ENCODE measurements around the gene BASP1.
"Not testable (repeated sequence)": the region's sequence is repeated elsewhere in the genome, so short reads cannot be mapped to it uniquely, and the experiment has no call there.

Gene BASP1

DNA sequence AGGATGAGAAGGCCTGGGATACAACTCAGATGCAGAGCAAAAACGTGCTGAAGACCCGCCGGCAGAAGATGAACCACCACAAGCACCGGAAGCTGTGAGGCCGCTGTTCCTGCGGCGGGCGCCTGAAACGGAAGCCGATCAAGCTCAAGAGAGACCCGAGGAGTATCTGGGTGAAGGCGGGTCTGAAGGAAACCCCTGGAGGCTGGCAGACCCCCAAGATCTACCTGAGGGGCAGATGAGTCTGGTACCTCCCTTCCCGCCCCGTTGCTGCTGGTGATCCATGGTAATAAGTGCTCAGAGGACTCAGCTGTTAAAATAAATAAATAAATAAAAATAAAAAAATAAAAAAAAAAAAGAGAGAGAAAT is 89.3 kb downstream of the BASP1 start:
- FAIRE-seq (no peak), DNase-seq (ENCODE audit: insufficient read length, low spot score) (no peak)
- TF ChIP-seq POU2F2 (IDR thresholded peaks at IDR 0.05; ENCODE audit: low read depth, low read length): no peak
- TF ChIP-seq POLR2AphosphoS5 (IDR thresholded peaks at IDR 0.05; ENCODE audit: low read depth, low read length): no peak
- no peak for TF ChIP-seq SPI1 (IDR thresholded peaks at IDR 0.05; ENCODE audit: low read depth, low read length)
- no peak for TF ChIP-seq TAF1 (IDR thresholded peaks at IDR 0.05; ENCODE audit: low read depth, low read length)
- no peak for TF ChIP-seq PAX5 (IDR thresholded peaks at IDR 0.05; ENCODE audit: insufficient read depth, low read length, severe bottlenecking)
- TF ChIP-seq POLR2A (IDR thresholded peaks at IDR 0.05; ENCODE audit: low read depth, low read length): no peak

DNA sequence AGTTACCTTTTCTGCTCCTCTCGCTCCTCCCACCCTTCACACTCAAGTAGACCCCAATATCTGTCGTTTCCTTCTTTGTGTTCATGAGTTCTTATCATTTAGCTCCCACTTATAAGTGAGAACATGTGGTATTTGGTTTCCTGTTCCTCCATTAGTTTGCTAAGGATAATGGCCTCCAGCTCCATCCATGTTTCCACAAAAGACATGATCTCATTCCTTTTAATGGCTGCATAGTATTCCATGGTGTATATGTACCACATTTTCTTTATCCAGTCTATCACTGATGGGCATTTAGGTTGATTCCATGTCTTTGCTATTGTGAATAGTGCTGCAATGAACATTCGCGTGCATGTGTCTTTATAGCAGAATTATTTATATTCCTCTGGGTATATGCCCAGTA is 90.0 kb downstream of the BASP1 start:
- FAIRE-seq; DNase-seq (ENCODE audit: insufficient read length, low spot score): not testable (repeated sequence)

DNA sequence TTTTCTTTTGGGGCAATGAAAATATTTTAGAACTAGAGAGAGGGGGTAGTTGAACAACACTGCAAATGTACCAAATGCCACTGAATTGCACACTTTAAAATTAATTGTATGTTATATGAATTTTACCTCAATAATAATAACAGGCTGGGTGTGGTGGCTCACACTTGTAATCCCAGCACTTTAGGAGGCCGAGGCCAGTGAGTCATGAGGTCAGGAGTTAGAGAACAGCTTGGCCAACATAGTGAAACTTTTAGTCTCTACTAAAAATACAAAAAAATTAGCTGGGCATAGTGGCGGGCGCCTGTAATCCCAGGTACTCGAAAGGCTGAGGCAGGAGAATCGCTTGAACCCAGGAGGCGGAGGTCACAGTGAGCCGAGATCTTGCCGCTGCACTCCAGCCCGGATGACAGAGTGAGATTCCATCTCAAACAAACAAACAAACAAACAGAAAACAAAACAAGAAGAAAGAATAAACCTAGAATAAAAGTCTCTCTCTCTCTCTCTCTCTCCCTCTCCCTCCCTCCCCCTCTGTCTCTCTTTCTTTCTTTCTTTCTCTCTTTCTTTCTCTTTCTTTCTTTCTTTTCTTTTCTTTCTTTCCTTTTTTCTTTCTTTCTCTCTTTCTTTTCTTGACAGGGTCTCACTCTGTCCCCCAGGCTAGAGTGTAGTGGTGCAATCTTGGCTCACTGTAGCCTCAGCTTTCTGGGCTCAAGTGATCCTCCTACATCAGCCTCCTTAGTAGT is 91.1 kb downstream of the BASP1 start:
- DNase-seq (ENCODE audit: insufficient read length, low spot score) (no peak), FAIRE-seq (no peak)
- TF ChIP-seq SPI1 (IDR thresholded peaks at IDR 0.05; ENCODE audit: low read depth, low read length) (no peak), TAF1 (IDR thresholded peaks at IDR 0.05; ENCODE audit: low read depth, low read length) (no peak), POLR2AphosphoS5 (IDR thresholded peaks at IDR 0.05; ENCODE audit: low read depth, low read length) (no peak), POLR2A (IDR thresholded peaks at IDR 0.05; ENCODE audit: low read depth, low read length) (no peak), PAX5 (IDR thresholded peaks at IDR 0.05; ENCODE audit: insufficient read depth, low read length, severe bottlenecking) (no peak), POU2F2 (IDR thresholded peaks at IDR 0.05; ENCODE audit: low read depth, low read length) (no peak)

DNA sequence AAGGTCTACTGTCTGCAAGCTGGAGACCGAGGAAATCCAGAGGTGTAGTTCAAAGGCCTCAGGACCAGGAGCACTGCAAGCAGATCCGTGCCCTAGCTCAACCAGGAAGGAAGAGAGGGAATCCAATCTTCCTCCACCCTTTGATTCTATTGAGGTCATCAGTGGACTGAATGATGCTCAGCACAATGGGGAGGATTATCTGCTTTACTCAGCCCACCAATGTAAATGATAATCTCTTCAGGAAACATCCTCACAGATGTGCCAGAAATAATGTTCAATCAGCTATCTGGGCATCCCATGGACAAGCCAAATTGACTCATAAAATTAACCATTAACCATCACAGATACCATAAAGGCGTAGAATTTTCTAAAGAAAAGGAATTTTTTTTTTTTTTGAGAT is 92.0 kb downstream of the BASP1 start:
- FAIRE-seq (no peak), DNase-seq (ENCODE audit: insufficient read length, low spot score) (no peak)
- TF ChIP-seq POLR2A (IDR thresholded peaks at IDR 0.05; ENCODE audit: low read depth, low read length) (no peak), TAF1 (IDR thresholded peaks at IDR 0.05; ENCODE audit: low read depth, low read length) (no peak), PAX5 (IDR thresholded peaks at IDR 0.05; ENCODE audit: insufficient read depth, low read length, severe bottlenecking) (no peak), POU2F2 (IDR thresholded peaks at IDR 0.05; ENCODE audit: low read depth, low read length) (no peak), POLR2AphosphoS5 (IDR thresholded peaks at IDR 0.05; ENCODE audit: low read depth, low read length) (no peak), SPI1 (IDR thresholded peaks at IDR 0.05; ENCODE audit: low read depth, low read length) (no peak)

DNA sequence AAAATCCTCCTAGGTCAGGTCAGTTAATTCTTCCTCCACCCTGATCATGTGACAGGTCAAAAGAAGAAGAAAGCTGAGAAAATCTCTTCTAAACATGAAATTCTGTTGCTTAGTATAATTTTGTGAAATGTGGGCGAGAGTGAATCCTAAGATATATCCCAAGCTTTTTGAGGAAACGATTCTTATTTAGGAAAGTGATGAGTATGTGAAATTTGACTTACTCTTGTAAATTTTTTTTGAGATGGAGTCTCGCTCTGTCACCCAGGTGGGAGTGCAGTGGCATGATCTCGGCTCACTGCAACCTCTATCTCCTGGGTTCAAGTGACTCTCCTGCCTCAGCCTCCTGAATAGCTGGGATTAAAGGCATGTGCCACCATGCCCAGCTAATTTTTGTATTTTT is 93.1 kb downstream of the BASP1 start:
- FAIRE-seq; DNase-seq (ENCODE audit: insufficient read length, low spot score): not testable (repeated sequence)

DNA sequence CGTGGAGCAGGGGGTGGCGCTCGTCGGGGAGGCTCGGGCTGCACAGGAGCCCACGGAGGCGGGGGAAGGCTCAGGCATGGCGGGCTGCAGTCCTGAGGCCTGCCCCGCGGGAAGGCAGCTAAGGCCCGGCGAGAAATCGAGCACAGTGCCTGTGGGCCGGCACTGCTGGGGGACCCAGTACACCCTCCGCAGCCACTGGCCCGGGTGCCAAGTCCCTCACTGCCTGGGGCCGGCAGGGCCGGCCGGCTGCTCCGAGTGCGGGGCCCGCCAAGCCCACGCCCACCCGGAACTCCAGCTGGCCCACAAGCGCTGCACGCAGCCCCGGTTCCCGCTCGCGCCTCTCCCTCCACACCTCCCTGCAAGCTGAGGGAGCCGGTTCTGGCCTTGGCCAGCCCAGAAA is 94.4 kb downstream of the BASP1 start:
- not testable (repeated sequence) for DNase-seq (ENCODE audit: insufficient read length, low spot score); FAIRE-seq

DNA sequence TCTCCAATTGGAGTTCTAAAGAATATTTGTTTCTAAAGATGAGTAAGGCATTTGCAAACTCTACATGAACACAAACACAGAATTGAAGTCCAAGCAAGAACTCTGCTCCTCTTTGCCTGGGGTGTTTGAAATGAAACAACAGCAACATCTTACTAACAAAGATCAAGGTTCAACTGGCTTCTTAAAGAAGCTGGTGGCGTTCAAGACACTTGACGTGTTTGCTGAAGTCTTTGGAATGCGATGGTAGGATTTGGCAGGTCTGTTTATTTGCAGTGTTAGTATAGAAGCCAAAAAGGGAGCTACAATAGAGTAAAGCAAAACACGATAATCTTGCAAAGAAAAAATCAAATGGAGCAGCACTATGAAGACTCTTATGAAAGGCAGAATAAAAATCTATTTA is 94.9 kb downstream of the BASP1 start:
- no peak for DNase-seq (ENCODE audit: insufficient read length, low spot score)
- no peak for FAIRE-seq

DNA sequence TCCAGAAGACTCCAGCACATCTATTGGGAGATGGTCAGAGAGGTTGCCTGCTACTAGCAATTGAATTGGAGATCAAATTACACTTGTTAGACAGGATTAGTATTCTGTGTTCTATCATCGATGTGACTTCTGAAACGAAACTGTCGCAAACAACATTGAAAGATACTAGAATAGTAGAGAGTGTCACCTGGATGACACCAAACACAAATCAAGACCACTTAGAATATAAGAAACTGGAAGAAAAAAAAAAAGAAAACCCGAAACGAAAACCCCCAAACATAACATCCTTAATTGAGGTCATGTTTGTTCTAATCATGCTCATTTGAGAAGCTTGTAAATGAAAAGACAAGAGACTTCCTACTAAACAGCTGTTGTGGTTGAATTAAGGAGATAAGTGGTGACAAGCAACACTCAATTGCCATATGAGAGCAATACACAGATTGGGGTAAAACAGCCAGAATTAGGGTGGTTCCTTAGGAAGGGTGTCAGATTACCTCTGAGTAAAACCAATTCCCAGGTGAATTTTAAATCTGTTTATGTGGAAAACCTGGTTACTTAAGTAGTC is 97.6 kb downstream of the BASP1 start:
- TF ChIP-seq POU2F2 (IDR thresholded peaks at IDR 0.05; ENCODE audit: low read depth, low read length) (no peak), SPI1 (IDR thresholded peaks at IDR 0.05; ENCODE audit: low read depth, low read length) (0 out of 2 replicates have a peak, but pooled peaks have one; percentile 1)
- DNase-seq (ENCODE audit: insufficient read length, low spot score) (no peak), FAIRE-seq (no peak)

More for the DNA sequence above, 94.9 kb downstream of the BASP1 start:
- TF ChIP-seq POLR2AphosphoS5 (IDR thresholded peaks at IDR 0.05; ENCODE audit: low read depth, low read length) (no peak), SPI1 (IDR thresholded peaks at IDR 0.05; ENCODE audit: low read depth, low read length) (no peak), POLR2A (IDR thresholded peaks at IDR 0.05; ENCODE audit: low read depth, low read length) (no peak), POU2F2 (IDR thresholded peaks at IDR 0.05; ENCODE audit: low read depth, low read length) (no peak), TAF1 (IDR thresholded peaks at IDR 0.05; ENCODE audit: low read depth, low read length) (no peak), PAX5 (IDR thresholded peaks at IDR 0.05; ENCODE audit: insufficient read depth, low read length, severe bottlenecking) (no peak)

DNA sequence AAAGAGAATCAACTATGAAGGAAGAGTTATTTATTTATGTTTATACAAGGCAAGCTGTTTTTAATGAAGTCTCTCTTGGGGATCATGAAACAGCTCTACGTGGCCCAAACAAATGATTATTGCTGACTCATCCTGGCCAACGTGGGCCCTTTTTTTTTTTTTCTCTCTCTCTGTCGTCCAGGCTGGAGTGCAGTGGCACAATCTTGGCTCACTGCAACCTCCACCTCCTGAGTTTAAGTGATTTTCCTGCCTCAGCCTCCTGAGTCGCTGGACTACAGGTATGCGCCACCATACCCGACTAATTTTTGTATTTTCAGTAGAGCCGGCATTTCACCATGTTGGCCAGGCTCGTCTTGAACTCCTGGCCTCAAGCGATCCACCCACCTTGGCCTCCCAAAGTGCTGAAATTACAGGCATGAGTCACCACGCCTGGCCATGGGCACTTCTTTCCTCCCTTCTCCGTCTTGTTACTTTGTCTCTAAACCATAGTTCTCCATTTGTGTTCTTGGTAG is 98.3 kb downstream of the BASP1 start:
- no peak for TF ChIP-seq TAF1 (IDR thresholded peaks at IDR 0.05; ENCODE audit: low read depth, low read length)
- no peak for FAIRE-seq
- no peak for DNase-seq (ENCODE audit: insufficient read length, low spot score)

DNA sequence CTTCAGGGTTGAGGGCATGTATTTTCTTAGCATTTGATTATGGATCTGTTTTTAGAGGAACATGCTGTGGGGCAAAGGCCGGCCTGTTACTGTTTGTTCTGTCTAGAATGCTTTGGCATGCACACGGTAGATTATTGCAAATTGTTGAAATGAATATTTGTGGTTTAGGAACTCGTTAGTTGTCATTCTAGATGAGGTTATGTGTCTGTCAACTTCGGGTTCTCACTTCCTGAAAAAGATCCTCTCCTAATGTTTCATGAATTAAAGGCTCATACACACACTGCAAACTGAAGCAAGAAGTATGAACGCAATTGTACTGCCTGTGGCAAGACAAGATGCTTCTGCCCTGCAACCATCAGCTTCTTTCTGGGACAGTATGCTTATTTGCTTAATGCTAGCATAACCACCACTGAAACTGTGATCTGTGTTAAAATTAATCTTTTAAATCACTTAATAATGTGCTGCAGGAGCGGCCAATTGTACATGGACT is 99.6 kb downstream of the BASP1 start:
- TF ChIP-seq POLR2AphosphoS5 (IDR thresholded peaks at IDR 0.05; ENCODE audit: low read depth, low read length): no peak
- TF ChIP-seq POLR2A (IDR thresholded peaks at IDR 0.05; ENCODE audit: low read depth, low read length): no peak
- TF ChIP-seq PAX5 (IDR thresholded peaks at IDR 0.05; ENCODE audit: insufficient read depth, low read length, severe bottlenecking): no peak
- TF ChIP-seq SPI1 (IDR thresholded peaks at IDR 0.05; ENCODE audit: low read depth, low read length): peak; percentile 98
- no peak for TF ChIP-seq TAF1 (IDR thresholded peaks at IDR 0.05; ENCODE audit: low read depth, low read length)
- peak; percentile 91 for FAIRE-seq
- no peak for DNase-seq (ENCODE audit: insufficient read length, low spot score)

DNA sequence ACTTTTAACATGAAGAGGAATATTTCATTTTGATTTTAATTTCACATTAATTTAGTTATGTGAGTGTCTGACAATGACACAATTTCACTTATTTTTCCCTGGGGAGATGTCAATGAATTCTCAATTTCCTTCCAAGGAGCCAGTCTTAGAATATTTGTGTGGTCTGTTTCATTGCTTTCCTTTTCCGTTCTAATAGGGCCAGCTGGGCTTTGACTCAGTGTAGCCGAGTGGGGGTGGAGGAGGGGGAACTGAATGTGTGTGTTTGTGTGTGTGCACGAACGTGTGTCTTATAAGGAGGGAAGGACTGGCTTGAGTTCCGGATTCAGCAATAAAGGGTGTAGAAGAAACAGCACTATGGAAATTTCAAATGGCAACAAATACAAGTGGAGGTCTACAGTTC is 100.0 kb downstream of the BASP1 start:
- peak; percentile 19; the same call in 1 of the 2 replicates for TF ChIP-seq SPI1 (IDR thresholded peaks at IDR 0.05; ENCODE audit: low read depth, low read length)
- no peak for TF ChIP-seq PAX5 (IDR thresholded peaks at IDR 0.05; ENCODE audit: insufficient read depth, low read length, severe bottlenecking)
- FAIRE-seq (peak; percentile 76), DNase-seq (ENCODE audit: insufficient read length, low spot score) (no peak)

DNA sequence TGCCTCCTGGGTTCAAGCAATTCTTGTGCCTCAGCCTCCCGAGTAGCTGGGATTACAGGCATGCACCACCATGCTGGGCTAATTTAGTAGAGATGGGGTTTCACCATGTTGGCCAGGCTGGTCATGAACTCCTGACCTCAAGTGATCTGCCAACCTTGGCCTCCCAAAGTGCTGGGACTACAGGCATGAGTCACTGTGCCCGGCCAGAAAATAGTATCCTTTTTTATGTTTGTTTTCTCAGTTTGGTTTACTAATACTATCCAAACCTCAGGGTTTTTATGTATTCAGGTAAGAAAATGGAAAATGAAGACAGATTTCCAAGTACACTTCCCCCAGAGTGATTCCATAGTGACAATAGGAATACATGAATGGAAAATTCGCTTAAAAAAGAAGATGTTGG is 101.7 kb downstream of the BASP1 start:
- not testable (repeated sequence) for FAIRE-seq; DNase-seq (ENCODE audit: insufficient read length, low spot score)
